GM11168 (cell line): ENCODE results near the gene ZNF14.
"Not testable (repeated sequence)": the region's sequence is repeated elsewhere in the genome, so short reads cannot be mapped to it uniquely, and the experiment has no call there.

Source experiments
- in situ Hi-C: fragments of 300-500 bp; cut with MboI; formaldehyde crosslinking; loops from one replicate; pipeline ENCODE4 v1.12.0; 2022; ENCODE audit warnings: low sequenced_read_pairs; ENCODE audit not compliant: unreplicated experiment

ZNF14 gene

DNA sequence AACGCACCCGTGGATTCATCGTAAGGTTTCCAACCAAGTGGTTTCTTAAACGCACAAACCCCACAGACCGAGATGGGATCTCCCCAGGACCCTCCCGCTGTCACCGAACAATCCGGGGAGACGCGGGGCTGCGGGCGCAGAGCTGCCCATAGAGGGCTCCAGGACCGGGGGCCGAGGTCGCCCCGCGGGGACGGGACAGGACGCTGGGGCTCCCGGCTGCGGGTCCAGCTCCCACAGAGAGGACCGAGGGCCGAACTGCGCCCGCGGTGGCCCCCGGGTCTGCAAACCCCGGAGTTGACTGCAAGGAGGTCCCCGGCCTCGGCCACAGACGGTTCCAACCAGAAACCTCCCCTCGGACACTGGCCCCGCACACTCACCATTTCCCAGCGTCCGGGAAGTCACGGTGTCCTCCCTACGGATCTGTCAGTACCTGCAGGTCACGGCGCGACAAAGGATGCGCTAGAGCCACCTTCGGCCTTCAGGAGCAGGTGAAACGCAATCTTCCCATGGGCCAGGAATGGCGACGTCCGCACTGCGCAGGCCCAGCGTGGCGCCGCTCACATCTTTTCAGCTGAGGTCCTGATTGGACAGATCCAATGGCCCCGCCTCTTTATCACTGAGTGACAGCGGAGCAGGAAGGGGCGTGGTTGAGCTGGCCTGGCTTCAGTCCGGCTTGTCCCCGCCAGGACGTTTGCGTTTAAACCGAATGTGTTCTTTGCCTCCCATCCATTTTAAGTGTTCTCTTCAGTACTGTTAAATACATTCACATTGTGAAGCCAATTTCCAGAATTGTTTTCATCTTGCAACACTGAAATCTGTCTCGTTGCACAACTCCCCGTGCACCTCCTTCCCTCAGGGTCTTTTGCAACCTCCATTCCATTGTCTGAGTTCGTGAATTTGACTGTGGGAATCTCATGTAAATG, at the start of gene ZNF14:
TSS of gene ZNF14 (minus strand) at position 534 of the 923 bp plus-strand sequence. CDS start at position 380, 154 bp downstream.
- in situ Hi-C loops, result no loop called here

DNA sequence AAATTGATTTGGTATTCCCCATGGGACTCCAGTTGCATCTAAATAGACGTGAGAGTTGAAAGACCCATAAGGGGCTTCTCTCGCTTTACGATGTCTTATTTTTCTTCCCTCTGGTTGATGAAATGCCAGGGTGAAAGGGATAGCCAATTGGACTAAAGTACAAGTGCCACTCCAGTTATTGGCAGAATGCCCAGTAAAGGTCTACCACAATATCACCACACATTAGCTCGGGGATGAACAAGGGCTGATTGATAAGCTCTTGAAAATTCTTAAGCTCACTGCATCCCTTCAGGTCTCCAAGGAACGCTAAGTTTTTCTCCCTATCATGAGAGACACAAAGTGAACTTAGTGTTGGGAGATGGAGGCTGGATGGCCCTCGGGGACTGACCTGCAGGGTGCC, 48.9 kb upstream of the ZNF14 start:
- in situ Hi-C loops, result loop anchor here (25.0 kb wide), 1 partner anchor 244 kb away; the partner anchor contains the start of genes CILP2 and YJEFN3

DNA sequence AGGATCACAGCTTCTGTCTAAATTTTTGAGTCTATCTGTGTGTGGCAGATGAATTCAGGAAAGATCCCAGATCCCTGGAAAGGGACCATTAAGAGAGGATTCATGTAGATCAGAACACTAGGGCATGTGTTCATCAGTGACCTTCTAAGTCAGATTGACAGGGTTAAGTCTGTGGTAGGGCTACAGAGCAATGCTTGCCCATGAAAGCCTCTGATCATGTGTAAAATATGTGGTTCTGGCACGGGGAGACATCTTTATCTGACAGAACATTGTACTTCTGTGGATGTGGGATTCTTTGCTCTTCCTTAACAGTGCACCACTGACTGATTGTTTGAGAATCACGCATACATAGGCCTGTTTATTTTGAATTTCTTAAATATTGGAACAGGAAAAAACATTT, 45.8 kb upstream of the ZNF14 start:
- in situ Hi-C loops, result loop anchor here (25.0 kb wide), 1 partner anchor 241 kb away; the partner anchor contains the start of genes CILP2 and YJEFN3

DNA sequence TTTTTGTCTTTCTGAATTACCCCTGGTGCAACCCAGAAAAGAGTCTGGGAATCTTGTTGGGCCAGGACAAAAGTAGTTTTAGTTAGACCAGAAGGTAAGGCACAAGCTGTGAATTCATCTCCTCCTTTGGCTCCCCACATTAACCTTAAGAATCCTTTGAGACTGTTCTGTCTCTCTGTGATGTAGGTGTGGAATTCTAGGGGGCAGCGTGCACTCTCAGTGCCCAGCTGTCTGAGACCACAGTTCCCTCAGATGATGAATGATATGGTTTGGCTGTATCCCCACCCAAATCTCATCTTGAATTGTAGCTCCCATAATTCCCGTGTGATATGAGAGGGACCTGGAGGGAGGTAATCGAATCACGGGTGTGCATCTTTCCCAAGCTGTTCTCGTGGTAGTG, 44.8 kb upstream of the ZNF14 start:
- in situ Hi-C loops, result loop anchor here (25.0 kb wide), 1 partner anchor 240 kb away; the partner anchor contains the start of genes CILP2 and YJEFN3

DNA sequence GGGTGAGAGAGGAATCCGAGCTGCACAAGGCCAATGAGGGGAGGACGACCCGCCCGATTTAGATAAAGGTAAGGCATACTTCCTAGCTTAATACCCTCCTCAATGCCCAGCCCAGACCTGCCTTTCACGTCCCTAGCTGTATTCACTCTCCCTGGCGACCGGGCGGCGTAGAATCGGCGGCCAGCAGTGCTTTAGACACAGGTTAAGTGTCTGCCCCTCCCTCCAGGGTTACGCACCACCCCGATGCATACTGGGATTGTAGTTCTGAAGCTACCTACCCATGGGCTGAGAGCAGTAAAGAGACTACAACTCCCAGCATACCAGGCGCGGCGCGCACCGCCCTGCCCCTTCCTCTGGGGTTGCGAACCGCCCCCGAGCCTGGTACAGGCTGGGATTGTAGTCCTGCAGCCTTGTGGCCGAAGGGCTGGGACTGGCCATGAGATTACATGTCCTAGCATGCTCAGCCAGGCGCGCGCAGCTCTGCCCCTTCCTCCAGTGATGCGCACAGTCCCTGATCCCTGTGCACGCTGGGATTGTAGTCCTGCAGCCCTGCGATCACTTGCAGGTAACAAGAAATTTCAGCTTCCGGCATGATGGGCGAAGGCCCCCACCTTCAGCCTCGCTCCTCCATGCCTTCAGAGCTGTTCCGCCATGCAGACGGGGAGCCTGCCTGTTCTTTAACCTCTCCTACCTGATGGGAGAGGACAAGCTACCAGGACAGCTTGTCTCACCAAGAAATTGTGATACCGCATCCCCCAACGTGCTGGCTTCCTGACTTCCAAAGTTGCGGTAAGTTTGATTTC, 43.5 kb upstream of the ZNF14 start:
- in situ Hi-C loops, result loop anchor here (25.0 kb wide), 1 partner anchor 239 kb away; the partner anchor contains the start of genes CILP2 and YJEFN3

DNA sequence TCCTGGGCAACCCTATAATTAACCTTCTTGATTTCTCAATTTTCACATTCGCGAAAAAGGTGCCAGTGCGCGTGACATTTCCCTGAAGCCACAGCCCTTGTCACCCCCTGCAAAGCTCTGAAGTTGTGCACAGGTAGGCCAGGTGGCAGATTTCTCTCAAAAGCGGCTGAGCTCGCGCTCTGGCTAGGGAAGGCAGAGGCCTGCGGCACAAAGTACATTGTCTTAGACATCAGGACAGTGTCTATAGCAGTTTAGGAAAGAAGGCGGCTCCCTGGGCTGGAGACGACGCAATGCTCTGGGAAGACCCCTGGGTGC, 42.9 kb upstream of the ZNF14 start:
- in situ Hi-C loops, result loop anchor here (25.0 kb wide), 1 partner anchor 239 kb away; the partner anchor contains the start of genes CILP2 and YJEFN3

DNA sequence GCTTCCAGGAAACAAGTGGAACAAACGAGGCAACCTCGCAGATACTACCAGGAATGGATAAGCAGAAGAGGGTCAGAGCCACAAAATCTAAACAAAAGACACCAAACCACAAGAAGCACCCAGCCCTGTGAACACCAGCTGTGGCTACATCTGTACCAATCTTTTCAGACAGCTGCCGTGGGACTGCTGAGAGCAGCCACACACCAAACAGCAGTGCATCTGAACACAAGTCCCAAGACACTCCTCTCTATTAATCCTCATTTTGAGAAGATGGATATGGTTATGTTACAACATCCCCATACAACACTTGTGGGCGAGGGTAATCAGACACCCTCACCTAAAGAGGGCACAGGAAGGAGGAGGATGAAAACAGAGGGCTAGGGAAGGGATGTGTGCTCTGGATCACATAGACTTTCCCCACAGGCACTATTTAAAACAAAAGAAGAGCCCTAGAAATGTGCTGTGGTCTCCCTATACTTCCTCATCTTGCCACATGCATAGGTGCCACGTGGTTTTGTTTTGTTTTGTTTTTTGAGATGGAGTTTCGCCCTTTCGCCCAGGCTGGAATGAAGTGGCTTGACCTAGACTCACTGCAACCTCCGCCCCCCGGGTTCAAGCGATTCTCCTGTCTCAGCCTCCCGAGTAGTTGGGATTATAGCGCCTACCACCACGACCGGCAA, 41.6 kb upstream of the ZNF14 start:
- in situ Hi-C loops, result loop anchor here (25.0 kb wide), 1 partner anchor 237 kb away; the partner anchor contains the start of genes CILP2 and YJEFN3

DNA sequence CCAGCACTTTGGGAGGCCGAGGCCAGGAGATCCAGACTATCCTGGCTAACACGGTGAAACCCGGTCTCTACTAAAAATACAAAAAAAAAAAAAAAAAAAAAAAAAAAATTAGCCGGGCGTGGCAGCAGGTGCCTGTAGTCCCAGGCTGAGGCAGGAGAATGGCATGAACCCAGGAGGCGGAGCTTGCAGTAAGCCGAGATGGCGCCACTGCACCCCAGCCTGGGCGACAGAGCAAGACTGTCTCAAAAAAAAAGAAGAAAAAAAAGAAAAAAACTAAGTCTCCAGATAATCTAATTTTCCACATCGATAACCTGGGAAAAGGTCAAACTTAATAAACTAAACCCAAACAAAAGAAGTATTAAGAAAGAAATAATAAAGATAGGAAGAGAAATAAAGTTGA, 39.1 kb upstream of the ZNF14 start:
- in situ Hi-C loops, result not testable (repeated sequence)

DNA sequence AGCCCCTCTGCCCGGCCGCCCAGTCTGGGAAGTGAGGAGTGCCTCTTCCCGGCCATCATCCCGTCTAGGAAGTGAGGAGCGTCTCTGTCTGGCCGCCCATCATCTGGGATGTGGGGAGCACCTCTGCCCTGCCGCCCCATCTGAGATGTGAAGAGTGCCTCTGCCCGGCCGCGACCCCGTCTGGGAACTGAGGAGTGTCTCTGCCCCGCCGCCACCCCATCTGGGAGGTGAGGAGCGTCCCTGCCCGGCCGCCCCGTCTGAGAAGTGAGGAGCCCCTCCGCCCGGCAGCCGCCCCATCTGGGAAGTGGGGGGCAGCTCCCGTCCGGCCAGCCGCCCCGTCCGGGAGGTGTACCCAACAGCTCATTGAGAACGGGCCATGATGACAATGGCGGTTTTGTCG, 37.1 kb upstream of the ZNF14 start:
- in situ Hi-C loops, result not testable (repeated sequence)

DNA sequence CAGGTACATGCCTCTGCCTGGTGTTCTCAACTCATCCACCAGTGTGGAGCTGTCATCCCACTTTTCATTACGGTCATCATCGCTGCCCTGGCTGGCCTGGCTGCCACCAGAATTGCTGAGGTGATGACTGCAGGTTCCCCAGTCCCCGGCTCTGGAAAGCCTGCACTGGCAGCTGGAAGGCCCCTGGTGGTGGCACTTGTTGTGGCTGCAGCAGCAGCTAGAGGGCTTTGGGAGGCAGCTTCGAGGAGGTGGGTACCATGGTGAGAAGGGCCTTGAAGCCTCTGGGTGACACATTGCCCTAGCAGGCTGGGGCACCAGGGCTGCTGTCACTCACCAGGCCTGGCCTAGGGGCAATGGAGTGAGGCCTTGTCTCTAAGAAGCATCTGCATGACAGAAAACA, 25.3 kb upstream of the ZNF14 start:
- in situ Hi-C loops, result loop anchor here (10.0 kb wide), 1 partner anchor 907 kb away; the partner anchor contains the start of gene ZNF626

DNA sequence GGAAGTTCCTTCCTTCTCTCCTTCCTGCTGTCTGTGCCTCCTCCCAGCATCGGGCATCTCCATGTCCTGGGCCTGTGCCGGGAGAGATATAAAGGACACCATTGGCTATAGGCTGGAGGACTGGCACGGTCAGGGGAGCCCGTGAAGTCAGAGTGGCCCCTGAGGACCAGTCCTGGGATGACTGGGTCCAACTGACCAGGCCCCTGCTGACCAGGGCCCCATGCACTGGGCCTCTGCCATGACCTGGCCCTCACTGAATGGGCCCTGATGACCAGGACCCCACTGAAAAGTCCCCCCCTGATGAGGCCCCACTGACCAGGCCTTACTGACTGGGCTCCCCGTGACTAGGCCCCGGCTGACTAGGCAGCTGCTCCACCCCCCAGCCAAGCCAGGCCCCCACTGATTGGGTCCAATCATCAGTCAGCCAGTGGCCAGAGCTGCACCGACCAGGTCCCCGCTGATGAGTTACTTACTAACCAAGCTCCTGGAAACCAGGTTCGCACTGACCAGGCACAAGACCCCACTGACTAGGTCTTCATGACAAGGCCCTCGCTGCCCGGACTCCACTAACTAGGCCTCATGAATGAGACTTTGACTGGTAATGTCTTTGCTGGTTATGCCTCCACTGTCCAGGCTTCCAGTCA, 20.0 kb upstream of the ZNF14 start:
- in situ Hi-C loops, result loop anchor here (10.0 kb wide), 1 partner anchor 912 kb away; the partner anchor contains the start of gene ZNF626

DNA sequence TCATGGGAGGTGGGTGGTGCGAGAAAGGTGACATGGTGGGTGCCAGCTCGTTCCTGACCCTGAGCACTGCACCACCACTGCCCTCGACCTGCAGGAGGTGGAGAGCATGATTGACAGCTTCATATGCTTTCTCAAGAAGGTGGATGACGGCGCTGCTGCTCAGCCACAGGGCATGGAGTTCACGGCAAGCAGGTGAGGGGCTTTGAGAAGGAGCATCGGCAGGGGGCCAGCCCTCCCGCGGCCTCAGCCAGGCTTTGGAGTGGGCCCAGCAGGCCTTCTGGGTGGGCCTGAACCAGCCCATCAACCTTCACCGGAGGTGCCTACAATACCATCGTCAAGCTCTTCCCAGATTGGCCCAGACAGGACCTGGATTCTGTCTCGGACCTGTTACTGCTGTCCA, 18.9 kb upstream of the ZNF14 start:
- in situ Hi-C loops, result loop anchor here (10.0 kb wide), 1 partner anchor 913 kb away; the partner anchor contains the start of gene ZNF626

DNA sequence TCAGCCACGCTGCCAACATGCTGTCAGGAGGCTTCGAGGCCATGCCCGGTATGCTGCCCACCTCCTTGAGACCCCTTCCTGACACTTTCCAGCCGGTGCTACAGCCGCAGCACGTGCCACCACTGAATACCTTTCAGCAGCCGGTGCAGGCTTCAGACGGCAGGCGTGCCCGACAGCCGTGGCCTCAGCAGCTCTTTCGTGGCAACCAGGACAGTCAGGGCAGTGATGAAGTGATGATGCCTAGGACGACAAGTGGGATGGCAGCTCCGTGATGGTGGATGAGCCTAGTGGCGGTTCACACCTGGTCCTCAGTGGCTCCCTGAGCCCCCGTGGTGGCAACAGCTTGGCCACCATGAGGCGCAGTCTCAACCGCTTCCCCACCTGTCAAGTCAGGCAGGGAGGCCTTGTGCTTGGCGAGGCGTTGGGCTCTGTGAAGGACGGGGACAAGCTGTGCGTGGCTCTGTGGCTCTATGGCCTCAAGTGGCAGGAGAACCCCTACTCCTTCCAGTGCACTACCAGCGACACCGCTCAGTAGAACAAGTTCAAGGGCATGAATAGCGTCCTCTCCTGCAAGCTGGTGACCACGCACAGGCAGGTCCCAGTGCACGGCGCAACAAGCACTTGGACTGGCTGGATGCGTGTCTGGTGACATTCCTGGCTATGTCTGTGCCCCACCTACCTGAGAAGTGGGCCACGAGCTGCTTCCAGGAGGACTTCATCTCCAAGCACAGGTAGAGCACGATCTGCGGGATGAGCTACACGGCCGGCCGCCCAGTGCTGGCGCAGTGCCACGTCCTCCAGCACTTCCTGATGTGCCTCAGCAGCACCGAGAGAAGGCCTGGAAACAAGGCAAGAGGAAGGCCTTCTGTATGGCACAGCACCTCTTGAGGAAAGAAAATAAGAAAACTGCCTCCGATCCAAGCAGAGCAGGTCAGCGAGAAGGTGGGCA, 18.2 kb upstream of the ZNF14 start:
- in situ Hi-C loops, result loop anchor here (10.0 kb wide), 1 partner anchor 914 kb away; the partner anchor contains the start of gene ZNF626

DNA sequence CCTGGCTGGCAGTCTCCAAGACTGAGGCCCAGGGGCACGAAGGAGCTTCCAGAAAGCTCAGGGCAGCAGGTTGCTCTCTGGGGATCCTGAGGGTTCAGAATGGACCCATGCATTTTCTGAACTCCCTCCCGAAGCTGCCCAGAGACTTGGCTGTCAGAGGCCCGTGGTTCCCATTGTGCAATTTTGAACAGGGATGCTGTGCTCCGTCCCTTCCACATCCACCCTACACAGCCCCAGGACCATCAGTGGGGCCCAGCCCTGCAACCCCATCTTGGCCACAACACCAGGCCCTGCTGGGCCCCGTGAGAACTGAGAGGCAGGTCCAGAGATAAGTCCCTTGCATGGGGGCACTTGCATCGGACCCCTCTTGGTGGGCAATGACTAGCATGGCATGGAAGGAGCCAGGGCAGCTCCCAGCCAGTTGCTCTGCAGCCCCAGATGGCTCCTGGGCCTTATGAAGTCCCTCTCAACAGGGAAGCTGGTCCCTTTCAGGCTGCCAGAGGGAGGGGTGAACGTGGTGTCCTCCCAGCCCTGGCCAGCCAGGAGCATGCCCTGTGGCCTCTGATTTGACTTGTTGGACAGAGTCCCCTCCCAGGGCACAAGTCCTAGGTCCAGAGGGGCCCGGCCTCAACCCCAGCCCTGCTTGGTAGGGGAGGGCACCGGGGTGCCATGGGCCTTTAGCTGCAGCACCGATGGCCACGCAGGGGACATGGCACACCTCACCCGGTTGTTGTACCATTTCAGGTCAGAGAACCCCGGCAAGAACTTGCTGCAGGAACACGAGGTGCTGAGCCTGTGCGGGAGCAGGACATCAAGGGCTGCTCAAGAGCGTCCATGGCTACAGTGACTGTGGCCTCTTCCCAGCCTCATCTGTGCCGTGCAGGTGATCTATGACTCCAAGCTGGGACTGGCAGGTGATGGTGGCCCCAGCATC, 17.3 kb upstream of the ZNF14 start:
- in situ Hi-C loops, result loop anchor here (10.0 kb wide), 1 partner anchor 915 kb away; the partner anchor contains the start of gene ZNF626

DNA sequence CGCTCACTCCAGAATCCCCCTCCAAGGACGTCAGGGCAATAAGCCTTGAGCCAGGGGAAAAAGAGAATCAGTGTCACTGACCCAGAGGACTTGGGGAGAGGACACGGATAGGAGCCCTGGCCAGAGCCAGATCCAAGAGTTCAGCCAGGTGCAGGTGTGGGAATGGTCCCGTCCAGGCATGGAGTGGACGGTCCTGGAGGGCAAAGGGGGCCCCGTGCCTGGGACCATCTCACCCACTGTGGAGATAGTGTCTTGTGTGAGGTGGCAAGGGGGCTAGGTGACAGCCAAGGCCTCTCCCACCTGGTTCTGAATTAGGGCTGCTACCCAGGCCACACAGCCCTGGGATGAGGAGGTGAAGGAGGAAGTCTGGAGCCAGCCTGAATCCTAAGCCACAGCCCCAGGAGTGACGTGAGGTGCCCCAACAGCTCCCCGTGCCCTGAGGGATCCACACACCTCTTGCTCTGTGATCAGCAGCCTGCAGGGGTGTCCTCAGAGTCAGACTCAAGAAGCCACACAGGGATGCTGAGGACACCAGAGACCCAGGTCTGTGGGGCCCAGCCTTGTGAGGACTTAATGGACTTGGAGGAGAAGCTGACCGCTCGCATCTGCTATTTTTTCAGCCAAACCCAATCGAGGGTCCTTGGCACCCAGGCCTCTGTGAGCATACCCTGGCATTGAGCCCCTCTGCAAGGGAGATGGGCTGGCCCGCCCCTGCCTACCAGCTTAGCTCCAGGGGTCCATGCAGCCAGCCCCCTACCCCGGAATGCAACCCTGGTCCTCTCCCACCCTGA, 16.4 kb upstream of the ZNF14 start:
- in situ Hi-C loops, result no loop called here

DNA sequence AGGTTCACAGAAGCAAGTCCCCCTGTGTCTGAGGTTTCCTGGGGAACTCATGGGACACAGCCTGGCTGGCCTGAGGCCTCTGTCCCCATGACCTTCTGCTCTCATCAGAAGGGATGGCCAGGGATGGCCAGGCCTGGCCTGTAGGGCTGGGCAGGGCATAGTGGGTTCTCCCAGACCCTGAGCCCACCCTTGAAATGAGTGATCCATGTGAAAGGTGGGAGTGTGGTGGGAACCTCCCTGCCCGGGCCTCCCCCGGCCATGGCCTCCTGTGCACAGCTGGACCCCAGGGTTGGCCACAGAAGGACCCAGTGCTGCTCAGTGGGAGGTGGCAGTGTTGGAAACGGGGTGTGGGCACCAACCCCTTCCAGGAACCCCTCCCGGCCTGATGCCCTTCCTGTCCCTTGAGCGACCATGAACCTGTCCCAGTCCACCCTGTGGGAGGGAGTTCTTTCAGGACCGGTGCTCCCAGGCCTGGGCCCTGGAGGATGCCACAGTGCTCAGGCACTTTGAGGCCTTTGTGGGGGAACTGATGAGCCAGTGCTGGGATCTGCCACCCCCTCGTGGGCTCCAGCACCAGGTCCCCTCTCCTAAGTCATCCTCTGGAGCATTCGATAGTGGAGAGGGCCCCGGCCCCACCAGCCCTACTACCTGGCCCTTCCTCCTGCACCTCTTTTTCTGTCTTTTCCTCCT, 15.5 kb upstream of the ZNF14 start:
- in situ Hi-C loops, result no loop called here
